ENCODE results near the gene UPP1. TPM values are rescaled to one million over a fixed set of nuclear protein-coding genes. Genes with fewer than 3 reads are reported as not detected.

Gene UPP1
- total RNA-seq, 6 experiments from 2014 or later: 7.3 to 19.8 (median 13.1) TPM

- H3K36me3 ChIP-seq: peaks cover 0 to 63% (median 10%) of the 10 kb centered on the region in 4 donors
- TF ChIP-seq POLR2A (IDR thresholded peaks at IDR 0.05) (no peak), CTCF (IDR thresholded peaks at IDR 0.05) (no peak)
- no peaks in the 10 kb centered on the region for H3K4me1 ChIP-seq
- no peak for DNase-seq
- intact Hi-C loops (cut with DNase I): loop anchor here (10.0 kb wide), 2 partner anchors 95 to 115 kb away; no protein-coding TSS in a partner anchor
- no peaks in the 10 kb centered on the region for H3K27me3 ChIP-seq
- H3K27ac ChIP-seq: no peak overlapping the region
- WGBS (ENCODE audit: insufficient coverage, low coverage, low lambda C conversion rate, missing lambda C conversion rate): 61% methylated on average over 3 of the region's 3 CpGs
- no peak for ATAC-seq
- no peak overlapping the region for H3K4me3 ChIP-seq
- H3K9me3 ChIP-seq: no peaks in the 10 kb centered on the region
Measured at GRCh38 chr7:48099781-48100180, 10.7 kb downstream of the UPP1 start.

GRCh38 chr7:48101352-48101751, 12.3 kb downstream of the UPP1 start:
- H3K27ac ChIP-seq: no peak overlapping the region
- intact Hi-C loops (cut with DNase I): loop anchor here (10.0 kb wide), 2 partner anchors 97 to 117 kb away; no protein-coding TSS in a partner anchor
- no peaks in the 10 kb centered on the region for H3K4me1 ChIP-seq
- TF ChIP-seq POLR2A (IDR thresholded peaks at IDR 0.05) (no peak), CTCF (IDR thresholded peaks at IDR 0.05) (no peak)
- no peaks in the 10 kb centered on the region for H3K27me3 ChIP-seq
- DNase-seq (no peak), ATAC-seq (no peak)
- H3K9me3 ChIP-seq: no peaks in the 10 kb centered on the region
- H3K36me3 ChIP-seq: peaks cover 0 to 66% (median 7%) of the 10 kb centered on the region in 4 donors
- H3K4me3 ChIP-seq: no peak overlapping the region
- 97% methylated on average over 7 of the region's 8 CpGs for WGBS (ENCODE audit: insufficient coverage, low coverage, low lambda C conversion rate, missing lambda C conversion rate)

GRCh38 chr7:48101968-48102367, 12.9 kb downstream of the UPP1 start:
- no peak overlapping the region for H3K27ac ChIP-seq
- intact Hi-C loops (cut with DNase I): loop anchor here (10.0 kb wide), 2 partner anchors 97 to 117 kb away; no protein-coding TSS in a partner anchor
- H3K4me1 ChIP-seq: no peaks in the 10 kb centered on the region
- WGBS (ENCODE audit: insufficient coverage, low coverage, low lambda C conversion rate, missing lambda C conversion rate): 83% methylated on average over 4 of the region's 4 CpGs
- H3K27me3 ChIP-seq: no peaks in the 10 kb centered on the region
- no peaks in the 10 kb centered on the region for H3K9me3 ChIP-seq
- H3K4me3 ChIP-seq: no peak overlapping the region
- ATAC-seq (peak in 1 of 4 donors; percentile 28), DNase-seq (no peak)
- H3K36me3 ChIP-seq: peaks cover 0 to 70% (median 9%) of the 10 kb centered on the region in 4 donors
- peak in 2 of 4 donors; percentile 16 to 31 for TF ChIP-seq CTCF (IDR thresholded peaks at IDR 0.05)
- no peak for TF ChIP-seq POLR2A (IDR thresholded peaks at IDR 0.05)

- Histone ChIP-seq H3K27me3 (no peaks in the 10 kb centered on the region), H3K4me3 (no peak overlapping the region), H3K9me3 (no peaks in the 10 kb centered on the region), H3K27ac (no peak overlapping the region), H3K4me1 (no peaks in the 10 kb centered on the region), H3K36me3 (peaks cover 0 to 76% (median 11%) of the 10 kb centered on the region in 4 donors)
- 94% methylated on average over 3 of the region's 4 CpGs for WGBS (ENCODE audit: insufficient coverage, low coverage, low lambda C conversion rate, missing lambda C conversion rate)
- no peak for ATAC-seq
- intact Hi-C loops (cut with DNase I): loop anchor here (10.0 kb wide), 2 partner anchors 98 to 118 kb away; no protein-coding TSS in a partner anchor
- DNase-seq: no peak
- no peak for TF ChIP-seq POLR2A (IDR thresholded peaks at IDR 0.05)
- no peak for TF ChIP-seq CTCF (IDR thresholded peaks at IDR 0.05)
Measured at GRCh38 chr7:48102530-48102929, 13.5 kb downstream of the UPP1 start.

Measured in right lobe of liver (tissue), 6 donors.